IPS-NIHi7 (cell line): ENCODE results near the gene CRAT.

Experiments
- DNase-seq: peaks from one replicate; pipeline ENCODE4 v3.0.0; 2012; ENCODE audit warnings: mixed read lengths; ENCODE audit errors: extremely low spot score

The CRAT gene

DNA sequence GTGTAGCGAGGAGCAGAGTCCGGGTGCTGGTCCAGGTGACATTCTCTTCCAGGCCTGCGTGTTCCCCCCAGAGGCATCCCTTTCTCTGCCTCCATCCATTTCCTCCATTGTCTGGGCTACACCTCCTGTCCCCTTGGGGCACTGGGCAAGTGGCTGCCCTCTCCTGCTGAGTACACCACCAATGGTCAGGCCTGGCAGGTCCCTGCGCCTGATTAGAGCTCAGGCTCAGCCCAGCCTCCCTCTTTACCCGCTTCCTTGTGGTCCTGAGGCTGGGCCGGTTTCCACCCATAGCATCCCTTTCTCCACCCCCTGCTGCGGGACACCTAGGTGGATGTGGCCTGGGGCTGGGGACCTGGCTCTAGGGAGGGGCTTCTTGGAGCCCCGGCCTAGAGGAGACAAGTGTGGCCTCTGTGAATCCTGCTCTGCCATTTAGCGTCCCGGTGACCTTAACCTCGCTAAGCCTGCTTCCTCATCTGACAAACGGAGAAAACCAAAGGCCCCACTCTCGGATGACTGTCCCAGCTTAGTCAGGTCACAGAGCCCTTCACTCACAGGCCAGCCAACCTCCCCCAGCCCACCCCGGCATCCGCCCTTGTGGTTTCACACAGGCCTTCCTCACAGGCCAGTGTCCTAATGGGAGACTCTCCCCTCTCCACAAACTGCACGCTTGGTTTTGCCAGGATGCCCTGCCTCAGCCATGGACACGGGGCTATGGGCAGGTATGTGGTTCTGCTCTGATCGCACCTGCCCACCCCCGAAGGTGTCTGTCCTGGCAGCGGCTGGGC lies 16.8 kb downstream of the CRAT start:
- DNase-seq, result no peak

DNA sequence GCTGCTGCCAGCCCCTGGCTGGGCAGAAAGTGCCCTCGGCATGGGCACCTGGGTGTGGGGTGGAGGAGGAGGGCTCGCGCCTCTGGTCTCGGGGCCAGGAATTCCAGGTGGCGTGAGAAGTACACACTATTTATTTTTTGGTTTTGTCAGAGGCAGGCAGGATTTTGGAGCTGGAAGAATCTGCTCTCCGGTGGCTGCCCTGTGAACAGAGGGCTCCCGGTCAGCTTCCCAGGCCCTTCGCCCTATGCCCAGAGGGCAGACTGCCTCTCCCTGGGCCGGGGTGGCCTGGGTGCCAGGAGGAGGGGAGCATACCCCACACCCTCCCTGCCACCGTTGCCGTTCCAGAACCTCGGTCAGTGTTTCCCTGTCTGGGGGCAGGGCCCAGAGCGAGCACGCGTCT lies 21.3 kb downstream of the CRAT start:
- no peak for DNase-seq

DNA sequence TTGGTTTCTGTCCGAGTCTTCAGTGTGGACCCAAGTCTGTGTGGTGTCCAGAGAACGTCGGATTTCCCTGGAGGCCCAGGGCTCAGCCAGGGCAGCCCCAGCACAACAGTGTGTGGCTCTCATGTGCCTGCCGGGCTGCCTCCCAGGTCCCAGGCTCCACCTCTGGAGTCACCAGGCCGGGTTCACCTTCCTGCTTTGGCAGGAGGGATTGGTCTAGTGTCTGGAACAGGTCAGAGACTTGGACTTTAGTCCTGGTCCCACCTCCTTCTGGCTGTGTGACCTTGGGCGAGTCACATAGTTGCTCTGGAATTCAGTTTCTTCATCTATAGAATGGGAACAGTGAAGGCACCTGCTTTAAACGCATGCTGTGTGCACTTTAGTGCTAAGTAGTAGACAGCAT lies 26.5 kb downstream of the CRAT start:
- DNase-seq, result no peak

DNA sequence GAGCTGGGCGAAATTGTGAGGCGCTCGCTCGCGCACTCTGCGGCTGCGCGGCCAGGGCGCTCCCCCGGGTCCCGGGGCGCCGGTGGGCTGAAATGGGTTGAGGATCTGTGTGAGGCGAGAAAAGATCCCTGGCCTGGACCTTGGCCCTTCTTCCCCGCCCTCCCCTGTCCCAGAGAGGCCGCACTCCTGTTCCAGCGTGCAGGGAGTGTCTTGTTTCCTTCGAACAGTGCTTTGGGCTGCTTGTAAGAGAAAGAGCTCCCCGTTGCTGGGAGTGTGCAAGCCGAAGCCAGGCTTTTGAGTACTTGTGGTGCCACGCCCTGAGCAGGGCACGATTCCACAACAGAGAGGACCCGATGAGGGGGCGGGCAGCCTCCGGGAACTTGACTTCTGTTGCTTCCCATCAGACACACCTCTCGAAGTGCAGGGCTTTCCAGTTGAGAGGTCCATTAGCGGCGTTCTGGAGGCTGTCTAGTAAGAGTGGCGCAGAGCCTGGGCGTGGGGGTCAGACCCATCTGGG lies 29.1 kb downstream of the CRAT start:
- peak; percentile 97 for DNase-seq

GRCh38 chr9:129080601-129081387 lies 29.8 kb downstream of the CRAT start, which contains the start of gene DOLPP1:
Gene DOLPP1, plus strand, starts transcription at chr9:129081111. Its CDS starts 21 bp downstream, at chr9:129081132.
- peak; percentile 100 for DNase-seq

- no peak for DNase-seq
Observed at GRCh38 chr9:129080298-129080600, 30.3 kb downstream of the CRAT start.

DNA sequence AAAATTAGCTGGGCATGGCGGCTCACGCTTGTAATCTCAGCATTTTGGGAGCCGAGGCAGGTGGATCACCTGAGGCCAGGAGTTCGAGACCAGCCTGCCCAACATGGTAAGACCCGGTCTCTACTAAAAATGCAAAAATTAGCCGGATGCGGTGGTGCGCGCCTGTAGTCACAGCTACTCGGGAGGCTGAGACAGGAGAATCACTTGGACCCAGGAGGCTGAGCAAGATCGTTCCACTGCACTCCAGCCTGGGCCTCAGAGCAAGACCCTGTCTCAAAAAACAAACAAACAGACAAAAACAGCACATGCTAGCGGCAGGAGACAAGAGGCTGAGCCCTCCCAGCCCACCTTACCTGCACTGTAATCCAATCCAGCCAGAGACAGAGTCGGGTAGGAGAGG lies 30.8 kb downstream of the CRAT start:
- DNase-seq, result no peak

DNA sequence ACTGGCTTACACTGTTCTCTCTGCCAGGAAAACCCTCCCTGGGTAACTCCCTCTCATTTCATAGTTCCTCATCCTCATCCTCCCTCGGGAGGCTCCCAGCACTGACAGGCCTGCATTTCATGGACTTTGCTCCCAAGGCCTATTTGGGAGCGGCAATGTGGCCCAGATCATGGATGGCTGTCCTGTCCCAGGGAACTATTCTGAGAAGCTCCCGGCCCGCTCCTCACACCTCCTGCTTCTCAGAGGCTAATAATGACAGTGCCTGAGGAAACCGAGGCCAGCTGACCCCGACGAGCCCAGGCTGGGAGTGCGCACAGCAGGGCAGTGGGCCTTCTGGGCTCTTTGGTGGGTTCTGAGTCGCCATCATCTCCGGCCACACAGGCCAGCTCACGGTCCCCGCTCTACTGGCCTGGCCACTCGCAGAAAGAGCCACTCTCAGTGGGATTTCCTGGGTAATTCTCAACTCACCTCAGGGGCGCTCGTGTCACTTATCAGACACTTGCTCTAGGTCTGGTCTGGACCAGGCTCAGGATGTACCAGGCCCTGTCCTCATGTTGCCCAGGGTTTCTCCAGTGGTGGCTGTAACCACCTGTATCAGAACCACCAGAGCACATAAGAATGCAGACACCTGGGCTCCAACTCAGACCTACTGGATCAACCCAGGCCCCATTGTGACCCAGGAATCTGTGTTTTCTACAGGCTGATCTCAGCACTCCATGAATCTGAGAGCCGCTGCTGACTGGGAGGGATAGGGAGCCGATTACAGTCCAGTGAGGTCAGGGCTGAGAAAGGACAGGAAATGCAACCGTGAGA lies 31.7 kb downstream of the CRAT start:
- no peak for DNase-seq

GRCh38 chr9:129077236-129077635 lies 33.4 kb downstream of the CRAT start:
- no peak for DNase-seq

- DNase-seq, result no peak
Observed at GRCh38 chr9:129076640-129077037, 34.0 kb downstream of the CRAT start.

- no peak for DNase-seq
Observed at GRCh38 chr9:129075996-129076639, 34.5 kb downstream of the CRAT start.

DNA sequence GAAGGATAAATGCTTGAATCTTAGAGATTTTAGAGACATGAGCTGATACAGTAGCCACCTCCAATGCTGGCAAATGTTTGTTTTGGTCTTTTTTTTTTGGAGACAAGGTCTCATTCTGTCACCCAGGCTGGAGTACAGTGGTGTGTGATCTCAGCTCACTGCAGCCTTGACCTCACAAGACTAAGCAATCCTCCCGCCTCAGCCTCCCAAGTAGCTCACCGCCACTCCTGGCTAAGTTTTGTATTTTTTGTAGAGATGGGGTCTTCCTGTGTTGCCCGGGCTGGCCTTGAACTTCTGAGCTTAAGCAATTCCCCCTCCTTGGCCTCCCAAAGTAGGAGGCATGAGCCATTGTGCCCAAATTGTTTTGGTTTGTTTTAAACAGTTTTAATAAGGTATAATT lies 36.5 kb downstream of the CRAT start:
- DNase-seq, result no peak

DNA sequence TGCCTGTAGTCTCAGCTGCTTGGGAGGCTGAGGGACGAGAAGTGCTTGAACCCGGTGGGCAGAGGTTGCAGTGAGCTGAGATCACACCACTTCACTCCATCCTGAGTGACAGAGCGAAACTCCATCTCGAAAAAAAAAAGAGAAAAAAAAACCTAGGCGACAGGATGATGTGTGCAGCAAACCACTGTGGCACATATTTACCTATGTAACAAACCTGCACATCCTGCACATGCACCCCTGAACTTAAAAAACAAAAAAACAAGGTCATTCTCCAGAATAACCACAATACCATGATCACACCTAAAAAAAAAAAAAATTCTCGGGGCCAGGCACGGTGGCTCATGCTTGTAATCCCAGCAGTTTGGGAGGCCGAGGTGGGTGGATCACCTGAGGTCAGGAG lies 37.2 kb downstream of the CRAT start:
- no peak for DNase-seq

DNA sequence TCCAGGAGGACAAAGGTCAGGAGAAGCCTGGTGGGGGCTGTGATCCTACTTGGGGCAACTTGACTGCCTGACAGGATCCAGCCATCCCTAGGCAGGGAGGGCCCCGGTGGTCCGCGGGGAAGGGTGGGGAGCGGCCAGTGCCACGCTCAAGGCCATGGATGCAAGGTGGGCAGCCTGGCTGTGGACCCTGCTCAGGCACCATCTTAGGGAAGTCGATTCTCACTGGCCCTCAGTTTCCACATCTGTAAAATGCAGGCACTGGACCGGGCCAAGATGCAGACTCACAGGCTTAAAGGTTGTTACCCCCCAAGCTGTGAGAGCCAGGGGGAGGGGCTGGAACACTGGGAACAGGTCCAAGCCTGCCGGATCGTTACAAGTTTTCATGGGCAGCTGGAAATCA lies 38.4 kb downstream of the CRAT start:
- no peak for DNase-seq

- peak; percentile 69 for DNase-seq
Observed at GRCh38 chr9:129071526-129072126, 39.0 kb downstream of the CRAT start.

DNA sequence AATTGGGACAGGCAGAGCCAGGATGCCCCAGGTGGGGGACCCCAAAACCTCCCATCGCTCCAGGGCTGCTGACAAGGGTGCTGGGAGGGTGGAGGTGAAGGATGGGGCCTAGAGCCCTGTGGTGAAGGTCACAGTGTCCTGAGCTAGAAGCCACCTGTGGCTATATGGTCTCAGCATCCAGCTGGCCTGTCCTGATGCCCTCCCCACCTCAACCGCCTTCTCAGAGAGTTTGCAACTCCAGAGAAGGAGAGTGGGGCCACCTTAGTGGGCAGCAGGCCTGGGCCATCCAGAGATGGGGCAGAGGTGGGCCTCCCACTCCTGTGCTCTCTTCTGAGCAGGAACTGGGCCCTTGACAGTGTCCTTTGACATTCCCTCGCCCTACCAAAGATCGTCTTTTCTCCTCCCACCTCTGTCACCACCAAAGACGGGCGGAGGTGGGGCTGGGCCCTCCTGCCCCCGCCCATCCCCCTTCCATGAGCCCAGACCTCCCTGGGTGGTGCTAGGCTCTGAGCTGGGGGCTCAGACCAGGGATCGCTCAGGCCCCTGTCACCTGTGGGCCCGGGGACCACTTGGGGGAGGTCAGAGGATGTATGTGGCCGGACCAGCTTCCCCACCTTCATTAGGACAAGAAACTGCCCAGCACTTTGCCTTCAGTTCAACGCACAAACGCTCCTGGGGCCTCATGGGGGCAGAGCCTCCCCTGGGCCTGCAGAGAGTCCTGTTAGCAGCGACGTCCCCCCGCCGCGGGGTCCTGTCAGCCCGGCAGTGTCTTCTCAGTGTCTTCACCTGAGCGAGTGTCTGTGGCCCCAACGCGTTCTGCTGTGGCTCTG lies 39.7 kb downstream of the CRAT start:
- DNase-seq, result no peak

GRCh38 chr9:129069862-129070641 lies 40.5 kb downstream of the CRAT start:
- no peak for DNase-seq

DNA sequence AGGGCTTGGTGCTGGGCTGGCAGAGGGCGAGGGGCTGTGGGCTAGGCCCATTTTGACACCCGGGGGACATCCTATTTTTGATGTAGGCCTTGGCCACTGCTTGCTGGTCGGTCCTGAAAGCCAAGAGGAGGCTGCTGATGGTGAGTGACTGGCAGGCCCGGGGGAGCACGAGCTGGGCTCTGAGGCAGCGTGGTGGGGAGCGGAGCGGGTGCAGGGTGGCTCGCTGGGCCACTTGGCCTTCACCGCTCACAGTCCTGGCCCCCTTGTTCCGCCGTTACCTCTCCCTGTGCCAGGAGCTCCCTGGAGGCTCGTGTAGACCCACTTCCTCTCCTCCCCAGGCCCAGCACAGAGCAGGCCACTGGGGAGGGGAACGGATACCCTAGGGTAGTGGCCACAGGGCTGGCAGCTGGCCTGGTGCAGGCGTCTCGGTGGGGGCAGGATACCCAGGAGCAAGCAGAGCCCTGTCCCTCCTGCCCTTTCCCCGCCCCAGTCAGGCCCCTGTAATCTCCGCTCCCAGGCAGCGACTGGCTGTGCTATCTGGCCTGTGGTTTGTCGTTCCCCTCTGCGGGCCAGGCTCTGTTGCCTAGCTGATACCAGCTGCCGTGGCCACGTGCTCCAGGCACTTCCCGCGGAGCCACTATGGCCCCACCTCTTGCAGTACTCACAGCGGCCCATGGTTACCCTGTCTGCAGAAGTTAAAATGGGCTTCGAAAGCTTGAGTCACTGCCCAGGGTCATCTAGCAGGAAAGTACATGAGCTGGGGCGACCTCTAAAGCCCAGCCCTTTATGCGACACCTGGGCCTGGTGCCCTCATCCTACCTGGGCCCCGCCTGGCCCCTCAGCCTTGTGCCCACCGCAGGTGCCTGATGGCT lies 41.4 kb downstream of the CRAT start:
- DNase-seq, result no peak

DNA sequence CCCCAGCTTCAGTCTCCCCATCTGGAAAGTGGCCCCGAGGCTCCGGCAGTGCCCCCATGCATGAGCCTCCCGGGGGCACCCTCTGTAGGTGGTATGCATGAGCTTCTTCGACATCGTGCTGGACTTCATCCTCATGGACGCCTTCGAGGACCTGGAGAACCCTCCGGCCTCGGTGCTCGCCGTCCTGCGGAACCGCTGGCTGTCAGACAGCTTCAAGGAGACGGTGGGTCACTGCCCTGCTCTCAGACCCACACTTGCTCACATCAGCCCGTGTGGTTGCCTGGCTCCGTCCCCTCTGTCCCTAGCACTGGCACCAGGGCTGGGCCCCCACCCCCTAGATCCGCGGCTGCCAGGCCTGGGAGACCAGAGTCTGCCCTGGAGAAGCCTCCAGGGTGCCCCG lies 42.5 kb downstream of the CRAT start:
- no peak for DNase-seq
